Measurements from ENCODE around the gene GABBR1.

The GABBR1 gene

DNA sequence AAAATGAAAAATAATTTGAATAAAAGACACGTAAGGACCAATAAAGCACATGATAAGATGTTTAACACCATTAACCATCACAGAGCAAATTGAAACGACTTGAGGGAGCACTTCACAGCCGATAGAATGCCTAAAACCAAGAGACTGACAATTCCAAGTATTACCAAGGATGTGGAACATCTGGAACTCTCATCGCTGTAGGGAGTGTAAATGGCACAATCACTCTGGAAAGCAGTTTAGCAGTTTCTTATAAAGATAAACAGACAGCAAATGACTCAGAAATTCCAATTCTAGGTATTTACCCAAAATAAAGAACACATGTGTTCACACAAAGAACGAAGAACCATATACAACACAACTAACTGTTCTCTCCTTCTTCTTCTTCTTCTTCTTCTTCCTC lies 65.0 kb downstream of the GABBR1 start:
- Histone ChIP-seq H3K9ac (ENCODE audit: low read depth in 1 of 2, low read length in 2 of 2) (no peak overlapping the region), H3K4me1 (ENCODE audit: control insufficient read depth in 2 of 2, insufficient read depth in 2 of 2, low read length in 2 of 2) (no peaks in the 10 kb centered on the region), H3K9me3 (ENCODE audit: control insufficient read depth in 2 of 2, low read length in 2 of 2) (no peaks in the 10 kb centered on the region), H3K4me3 (ENCODE audit: low read length in 2 of 2) (no peak overlapping the region), H3K36me3 (ENCODE audit: control insufficient read depth in 2 of 2, insufficient read depth in 2 of 2, low read length in 2 of 2) (no peaks in the 10 kb centered on the region), H3K27me3 (ENCODE audit: control insufficient read depth in 2 of 2, insufficient read depth in 2 of 2, low read length in 2 of 2) (no peaks in the 10 kb centered on the region), H3K27ac (ENCODE audit: low read depth in 2 of 2, low read length in 2 of 2) (no peak overlapping the region)

DNA sequence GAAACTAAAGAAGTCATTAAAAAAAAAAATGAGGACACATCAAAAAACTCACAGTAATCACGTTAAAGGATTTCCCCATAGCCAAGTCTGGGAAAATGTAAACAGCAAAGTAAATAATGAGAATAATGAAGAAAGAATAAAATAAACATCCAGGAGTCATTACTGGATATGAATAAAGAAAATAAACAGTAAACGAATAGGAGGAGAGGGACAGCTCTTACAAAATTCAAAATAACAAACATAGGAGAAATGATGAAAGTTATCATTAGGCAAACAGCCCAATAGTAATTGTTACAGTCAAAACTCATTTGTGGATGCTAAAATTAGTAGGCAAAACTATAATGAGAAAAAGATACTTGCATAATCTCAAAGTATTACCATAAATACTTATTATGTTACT lies 65.4 kb downstream of the GABBR1 start:
- Histone ChIP-seq H3K27ac (ENCODE audit: low read depth in 2 of 2, low read length in 2 of 2) (no peak overlapping the region), H3K36me3 (ENCODE audit: control insufficient read depth in 2 of 2, insufficient read depth in 2 of 2, low read length in 2 of 2) (no peaks in the 10 kb centered on the region), H3K4me3 (ENCODE audit: low read length in 2 of 2) (no peak overlapping the region)

DNA sequence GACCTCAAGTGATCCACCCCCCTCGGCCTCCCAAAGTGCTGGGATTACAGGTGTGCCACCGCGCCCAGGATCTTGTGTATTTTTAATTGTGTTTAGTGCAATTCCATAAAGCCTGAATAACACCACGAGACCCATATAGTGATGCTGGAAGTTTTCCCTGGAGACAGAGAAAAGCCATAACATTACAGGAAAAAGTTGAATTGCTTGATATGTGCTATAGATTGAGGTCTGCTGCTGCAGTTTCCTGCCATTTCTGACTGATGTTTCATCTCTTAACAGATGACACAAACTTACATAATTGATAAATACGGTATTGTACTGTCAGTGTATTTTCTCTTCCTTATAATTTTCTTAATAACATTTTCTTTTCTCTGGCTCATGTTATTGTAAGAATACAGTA lies 66.1 kb downstream of the GABBR1 start:
- Histone ChIP-seq H3K27ac (ENCODE audit: low read depth in 2 of 2, low read length in 2 of 2) (no peak overlapping the region), H3K4me1 (ENCODE audit: control insufficient read depth in 2 of 2, insufficient read depth in 2 of 2, low read length in 2 of 2) (no peaks in the 10 kb centered on the region), H3K4me3 (ENCODE audit: low read length in 2 of 2) (no peak overlapping the region), H3K36me3 (ENCODE audit: control insufficient read depth in 2 of 2, insufficient read depth in 2 of 2, low read length in 2 of 2) (no peaks in the 10 kb centered on the region), H3K9me3 (ENCODE audit: control insufficient read depth in 2 of 2, low read length in 2 of 2) (no peaks in the 10 kb centered on the region), H3K27me3 (ENCODE audit: control insufficient read depth in 2 of 2, insufficient read depth in 2 of 2, low read length in 2 of 2) (no peaks in the 10 kb centered on the region), H3K9ac (ENCODE audit: low read depth in 1 of 2, low read length in 2 of 2) (no peak overlapping the region)

More for the DNA sequence above, 65.4 kb downstream of the GABBR1 start:
- Histone ChIP-seq H3K27me3 (ENCODE audit: control insufficient read depth in 2 of 2, insufficient read depth in 2 of 2, low read length in 2 of 2) (no peaks in the 10 kb centered on the region), H3K4me1 (ENCODE audit: control insufficient read depth in 2 of 2, insufficient read depth in 2 of 2, low read length in 2 of 2) (no peaks in the 10 kb centered on the region), H3K9ac (ENCODE audit: low read depth in 1 of 2, low read length in 2 of 2) (no peak overlapping the region), H3K9me3 (ENCODE audit: control insufficient read depth in 2 of 2, low read length in 2 of 2) (no peaks in the 10 kb centered on the region)

DNA sequence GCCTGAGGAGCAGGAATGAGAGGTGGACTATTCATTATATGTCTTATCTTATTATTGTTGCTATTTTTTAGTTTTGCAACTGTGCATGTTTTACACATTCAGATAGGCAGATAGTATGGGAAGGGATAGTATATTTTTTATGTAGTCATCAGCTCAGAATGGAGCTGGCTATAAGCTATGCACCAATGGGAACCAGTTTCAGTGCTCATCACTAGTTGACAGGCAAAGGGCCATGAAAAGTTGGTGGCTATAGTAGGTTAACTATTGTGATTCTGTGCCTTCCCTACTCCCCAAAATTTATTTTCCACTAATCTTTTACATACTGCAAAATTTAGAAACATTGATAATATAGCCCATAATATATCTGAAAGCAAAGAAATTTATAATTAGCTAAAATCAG lies 68.1 kb downstream of the GABBR1 start:
- H3K4me1 ChIP-seq (ENCODE audit: control insufficient read depth in 2 of 2, insufficient read depth in 2 of 2, low read length in 2 of 2): no peaks in the 10 kb centered on the region
- H3K9ac ChIP-seq (ENCODE audit: low read depth in 1 of 2, low read length in 2 of 2): no peak overlapping the region
- no peaks in the 10 kb centered on the region for H3K36me3 ChIP-seq (ENCODE audit: control insufficient read depth in 2 of 2, insufficient read depth in 2 of 2, low read length in 2 of 2)
- no peaks in the 10 kb centered on the region for H3K27me3 ChIP-seq (ENCODE audit: control insufficient read depth in 2 of 2, insufficient read depth in 2 of 2, low read length in 2 of 2)
- H3K4me3 ChIP-seq (ENCODE audit: low read length in 2 of 2): no peak overlapping the region
- no peaks in the 10 kb centered on the region for H3K9me3 ChIP-seq (ENCODE audit: control insufficient read depth in 2 of 2, low read length in 2 of 2)
- H3K27ac ChIP-seq (ENCODE audit: low read depth in 2 of 2, low read length in 2 of 2): no peak overlapping the region

DNA sequence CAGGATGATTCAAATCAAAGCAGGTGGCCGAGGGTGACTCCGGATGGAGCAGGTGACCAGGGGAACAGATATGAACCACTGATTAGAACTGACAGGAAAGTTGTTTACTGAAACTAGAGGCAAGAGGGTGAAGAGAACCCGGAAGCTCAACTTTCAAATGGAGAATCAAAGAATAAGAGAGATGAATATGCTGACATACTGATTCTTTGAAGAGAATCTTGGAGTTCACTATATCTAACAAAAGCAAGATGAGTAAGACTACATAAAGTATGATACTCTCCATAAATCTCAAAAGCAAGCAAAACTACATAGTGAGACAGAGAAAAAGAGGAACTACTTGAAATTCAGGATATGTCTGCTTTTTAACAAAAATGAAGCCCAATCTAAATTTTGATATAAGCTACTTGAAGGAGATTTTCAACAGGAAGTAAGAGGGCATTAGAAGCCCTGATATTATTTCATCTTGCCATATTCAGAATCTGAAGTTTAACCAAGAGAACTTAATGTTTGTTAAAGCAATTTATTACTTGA lies 69.5 kb downstream of the GABBR1 start:
- no peak overlapping the region for H3K4me3 ChIP-seq (ENCODE audit: low read length in 2 of 2)
- H3K27ac ChIP-seq (ENCODE audit: low read depth in 2 of 2, low read length in 2 of 2): no peak overlapping the region
- H3K36me3 ChIP-seq (ENCODE audit: control insufficient read depth in 2 of 2, insufficient read depth in 2 of 2, low read length in 2 of 2): no peaks in the 10 kb centered on the region
- no peaks in the 10 kb centered on the region for H3K4me1 ChIP-seq (ENCODE audit: control insufficient read depth in 2 of 2, insufficient read depth in 2 of 2, low read length in 2 of 2)
- H3K9ac ChIP-seq (ENCODE audit: low read depth in 1 of 2, low read length in 2 of 2): no peak overlapping the region
- H3K27me3 ChIP-seq (ENCODE audit: control insufficient read depth in 2 of 2, insufficient read depth in 2 of 2, low read length in 2 of 2): no peaks in the 10 kb centered on the region
- no peaks in the 10 kb centered on the region for H3K9me3 ChIP-seq (ENCODE audit: control insufficient read depth in 2 of 2, low read length in 2 of 2)

DNA sequence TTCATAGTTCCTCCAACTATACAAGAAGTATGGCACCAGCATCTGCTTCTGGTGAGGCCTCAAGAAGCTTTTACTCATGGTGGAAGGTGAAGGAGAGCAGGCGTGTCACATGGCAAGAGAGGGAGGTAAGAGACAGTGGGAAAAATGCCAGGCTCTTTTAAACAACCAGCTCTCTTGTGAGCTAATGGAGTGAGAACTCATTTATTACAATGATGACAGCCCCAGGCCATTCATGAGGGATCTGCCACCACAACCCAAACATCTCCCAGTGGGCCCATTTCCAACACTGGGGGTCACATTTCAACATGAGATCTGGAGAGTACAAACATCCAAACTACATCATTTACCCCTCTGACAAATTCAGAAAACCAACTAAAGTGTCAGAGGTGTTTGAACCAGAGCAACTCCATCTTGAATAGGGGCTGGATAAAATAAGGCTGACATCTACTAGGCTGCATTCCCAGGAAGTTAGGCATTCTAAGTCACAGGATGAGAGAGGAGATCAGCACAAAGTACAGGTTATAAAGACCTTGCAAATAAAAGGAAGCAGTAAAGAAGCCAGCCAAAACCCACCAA lies 71.3 kb downstream of the GABBR1 start:
- no peak overlapping the region for H3K27ac ChIP-seq (ENCODE audit: low read depth in 2 of 2, low read length in 2 of 2)
- H3K36me3 ChIP-seq (ENCODE audit: control insufficient read depth in 2 of 2, insufficient read depth in 2 of 2, low read length in 2 of 2): no peaks in the 10 kb centered on the region
- H3K9me3 ChIP-seq (ENCODE audit: control insufficient read depth in 2 of 2, low read length in 2 of 2): no peaks in the 10 kb centered on the region
- H3K9ac ChIP-seq (ENCODE audit: low read depth in 1 of 2, low read length in 2 of 2): no peak overlapping the region
- no peak overlapping the region for H3K4me3 ChIP-seq (ENCODE audit: low read length in 2 of 2)
- no peaks in the 10 kb centered on the region for H3K4me1 ChIP-seq (ENCODE audit: control insufficient read depth in 2 of 2, insufficient read depth in 2 of 2, low read length in 2 of 2)
- no peaks in the 10 kb centered on the region for H3K27me3 ChIP-seq (ENCODE audit: control insufficient read depth in 2 of 2, insufficient read depth in 2 of 2, low read length in 2 of 2)

DNA sequence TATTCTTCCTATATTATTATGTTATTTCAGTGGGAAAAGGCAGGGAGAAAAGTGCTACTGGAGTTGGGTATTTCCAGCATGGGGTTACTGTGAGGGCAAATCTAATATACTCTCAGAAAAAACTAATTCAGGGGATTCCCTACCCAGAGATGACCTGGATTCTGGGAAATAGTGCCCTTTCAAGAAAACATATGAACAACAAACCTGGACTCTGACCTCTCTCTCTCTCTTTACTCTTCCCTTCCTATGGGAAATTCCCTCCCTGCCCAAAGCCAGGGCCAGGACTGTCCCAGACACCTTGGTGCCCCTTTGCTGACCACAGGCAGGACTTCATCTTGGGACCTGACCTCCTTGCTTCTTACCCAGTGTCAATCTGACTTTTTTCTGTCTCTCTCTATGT lies 71.9 kb downstream of the GABBR1 start:
- Histone ChIP-seq H3K4me1 (ENCODE audit: control insufficient read depth in 2 of 2, insufficient read depth in 2 of 2, low read length in 2 of 2) (no peaks in the 10 kb centered on the region), H3K27me3 (ENCODE audit: control insufficient read depth in 2 of 2, insufficient read depth in 2 of 2, low read length in 2 of 2) (no peaks in the 10 kb centered on the region), H3K4me3 (ENCODE audit: low read length in 2 of 2) (no peak overlapping the region), H3K36me3 (ENCODE audit: control insufficient read depth in 2 of 2, insufficient read depth in 2 of 2, low read length in 2 of 2) (no peaks in the 10 kb centered on the region), H3K9me3 (ENCODE audit: control insufficient read depth in 2 of 2, low read length in 2 of 2) (no peaks in the 10 kb centered on the region), H3K27ac (ENCODE audit: low read depth in 2 of 2, low read length in 2 of 2) (no peak overlapping the region), H3K9ac (ENCODE audit: low read depth in 1 of 2, low read length in 2 of 2) (no peak overlapping the region)

DNA sequence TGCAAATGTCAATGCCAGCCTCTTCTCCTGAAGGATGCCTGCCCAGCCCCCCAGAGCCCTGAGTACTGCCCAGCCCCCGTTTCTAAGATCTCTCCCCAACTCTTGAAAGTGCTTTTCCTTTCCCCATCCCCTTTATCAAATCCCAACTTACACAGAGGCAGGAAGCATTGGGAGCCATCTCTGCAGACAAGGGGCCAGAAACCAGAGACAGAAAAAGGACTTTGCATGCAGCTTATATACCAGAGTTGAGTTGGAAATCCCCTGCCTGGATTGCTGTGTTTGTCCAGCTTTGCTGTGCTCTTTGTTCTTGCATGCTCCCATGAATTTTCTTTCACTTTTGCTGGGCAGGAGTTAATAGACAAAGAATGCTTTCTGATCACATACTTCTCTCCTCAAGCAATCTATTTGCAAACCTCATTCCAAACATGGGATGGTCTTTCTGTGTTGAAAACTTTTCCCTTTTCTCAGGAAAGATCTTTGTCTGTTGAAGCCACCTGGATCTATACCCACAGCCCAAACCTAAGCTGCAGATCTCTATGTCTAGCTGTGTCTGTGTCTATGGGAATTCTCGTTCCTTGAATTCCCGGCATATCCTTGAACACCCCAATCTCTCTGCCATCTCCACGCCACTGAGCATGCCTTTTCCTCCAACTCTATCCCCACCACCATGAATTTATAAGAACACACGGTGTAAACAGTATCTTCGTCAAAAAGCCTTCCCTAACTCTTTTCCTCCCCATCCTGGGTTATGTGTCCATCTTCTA lies 73.3 kb downstream of the GABBR1 start, which contains the start of gene UBD:
Gene UBD, minus strand, starts transcription at position 209 of the 764 bp plus-strand sequence. Its CDS starts 31 bp downstream, at position 178.
- no peaks in the 10 kb centered on the region for H3K4me1 ChIP-seq (ENCODE audit: control insufficient read depth in 2 of 2, insufficient read depth in 2 of 2, low read length in 2 of 2)
- no peaks in the 10 kb centered on the region for H3K9me3 ChIP-seq (ENCODE audit: control insufficient read depth in 2 of 2, low read length in 2 of 2)
- no peak within 1 kb of the TSS for H3K9ac ChIP-seq (ENCODE audit: low read depth in 1 of 2, low read length in 2 of 2)
- no peaks in the 10 kb centered on the region for H3K36me3 ChIP-seq (ENCODE audit: control insufficient read depth in 2 of 2, insufficient read depth in 2 of 2, low read length in 2 of 2)
- no peak within 1 kb of the TSS for H3K27ac ChIP-seq (ENCODE audit: low read depth in 2 of 2, low read length in 2 of 2)
- H3K27me3 ChIP-seq (ENCODE audit: control insufficient read depth in 2 of 2, insufficient read depth in 2 of 2, low read length in 2 of 2): peaks cover 4% of the 10 kb centered on the region in 2 donors
- H3K4me3 ChIP-seq (ENCODE audit: low read length in 2 of 2): no peak within 1 kb of the TSS

DNA sequence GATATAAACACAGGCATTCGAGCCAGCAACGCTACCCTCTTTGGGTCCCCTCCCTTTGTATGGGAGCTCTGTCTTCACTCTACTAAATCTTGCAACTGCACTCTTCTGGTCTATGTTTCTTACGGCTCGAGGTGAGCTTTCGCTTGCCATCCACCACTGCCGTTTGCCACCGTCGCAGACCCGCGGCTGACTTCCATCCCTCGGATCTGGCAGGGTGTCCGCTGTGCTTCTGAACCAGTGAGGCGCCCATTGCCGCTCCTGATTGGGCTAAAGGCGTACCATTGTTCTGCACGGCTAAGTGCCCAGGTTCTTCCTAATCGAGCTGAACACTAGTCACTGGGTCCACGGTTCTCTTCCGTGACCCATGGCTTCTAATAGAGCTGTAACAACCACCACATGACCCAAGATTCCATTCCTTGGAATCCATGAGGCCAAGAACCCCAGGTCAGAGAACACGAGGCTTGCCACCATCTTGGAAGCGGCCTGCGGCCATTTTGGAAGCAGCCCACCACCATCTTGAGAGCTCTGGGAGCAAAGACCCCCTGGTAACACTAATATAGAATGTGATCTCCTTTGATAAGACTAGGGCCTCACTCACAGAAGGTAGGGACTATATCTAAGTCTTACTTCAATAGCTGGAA lies 74.4 kb downstream of the GABBR1 start:
- Histone ChIP-seq H3K4me1 (ENCODE audit: control insufficient read depth in 2 of 2, insufficient read depth in 2 of 2, low read length in 2 of 2) (no peaks in the 10 kb centered on the region), H3K36me3 (ENCODE audit: control insufficient read depth in 2 of 2, insufficient read depth in 2 of 2, low read length in 2 of 2) (no peaks in the 10 kb centered on the region), H3K9me3 (ENCODE audit: control insufficient read depth in 2 of 2, low read length in 2 of 2) (no peaks in the 10 kb centered on the region), H3K27ac (ENCODE audit: low read depth in 2 of 2, low read length in 2 of 2) (no peak overlapping the region), H3K4me3 (ENCODE audit: low read length in 2 of 2) (no peak overlapping the region), H3K27me3 (ENCODE audit: control insufficient read depth in 2 of 2, insufficient read depth in 2 of 2, low read length in 2 of 2) (peaks cover 11 to 12% of the 10 kb centered on the region in 2 donors), H3K9ac (ENCODE audit: low read depth in 1 of 2, low read length in 2 of 2) (no peak overlapping the region)

DNA sequence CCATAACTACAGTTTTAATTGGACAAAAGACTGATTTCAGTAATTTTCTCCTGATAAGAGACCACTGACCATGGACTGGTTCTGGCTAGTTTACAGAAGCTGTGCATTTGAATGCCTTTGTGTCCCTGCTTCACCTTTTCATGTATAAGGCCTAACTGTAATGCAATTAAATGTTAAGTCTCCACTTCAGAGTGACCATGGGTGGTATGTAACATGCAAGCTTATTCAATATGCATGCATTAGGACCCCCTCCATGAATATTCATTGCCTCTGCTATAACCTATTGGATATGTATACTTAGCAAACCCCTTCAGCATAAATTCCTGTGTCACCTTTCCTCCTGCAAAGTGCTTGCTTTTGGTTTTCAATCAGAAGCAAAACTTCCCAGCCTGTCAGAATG lies 75.7 kb downstream of the GABBR1 start:
- H3K4me1 ChIP-seq (ENCODE audit: control insufficient read depth in 2 of 2, insufficient read depth in 2 of 2, low read length in 2 of 2): no peaks in the 10 kb centered on the region
- H3K27me3 ChIP-seq (ENCODE audit: control insufficient read depth in 2 of 2, insufficient read depth in 2 of 2, low read length in 2 of 2): peaks cover 15 to 24% of the 10 kb centered on the region in 2 donors
- H3K9me3 ChIP-seq (ENCODE audit: control insufficient read depth in 2 of 2, low read length in 2 of 2): no peaks in the 10 kb centered on the region
- H3K27ac ChIP-seq (ENCODE audit: low read depth in 2 of 2, low read length in 2 of 2): no peak overlapping the region
- no peak overlapping the region for H3K9ac ChIP-seq (ENCODE audit: low read depth in 1 of 2, low read length in 2 of 2)
- no peaks in the 10 kb centered on the region for H3K36me3 ChIP-seq (ENCODE audit: control insufficient read depth in 2 of 2, insufficient read depth in 2 of 2, low read length in 2 of 2)
- no peak overlapping the region for H3K4me3 ChIP-seq (ENCODE audit: low read length in 2 of 2)
